GM19043 (cell line): ENCODE data around the gene TENM4.

Experiments
- ATAC-seq: cut with Tn5 transposase; IDR thresholded peaks from one replicate; pipeline ENCODE4 v1.9.1; 2021; ENCODE audit warnings: low read depth; ENCODE audit not compliant: unreplicated experiment

TENM4 gene

GRCh38 chr11:78742430-78742829 is 698.4 kb downstream of the TENM4 start:
- no peak for ATAC-seq

GRCh38 chr11:78741741-78742140 is 699.1 kb downstream of the TENM4 start:
- no peak for ATAC-seq

GRCh38 chr11:78740199-78741071 is 700.4 kb downstream of the TENM4 start:
- no peak for ATAC-seq

- ATAC-seq = no peak
These were observed 702.9 kb downstream of the TENM4 start for GRCh38 chr11:78737891-78738290.

GRCh38 chr11:78737301-78737700 is 703.5 kb downstream of the TENM4 start:
- no peak for ATAC-seq

GRCh38 chr11:78735711-78736110 is 705.1 kb downstream of the TENM4 start:
- ATAC-seq = no peak

GRCh38 chr11:78733031-78733430 is 707.8 kb downstream of the TENM4 start:
- ATAC-seq = no peak

- no peak for ATAC-seq
These were observed 708.6 kb downstream of the TENM4 start for GRCh38 chr11:78732246-78732645.

- ATAC-seq = no peak
These were observed 709.8 kb downstream of the TENM4 start for GRCh38 chr11:78731027-78731426.

GRCh38 chr11:78730267-78730824 is 710.5 kb downstream of the TENM4 start:
- no peak for ATAC-seq

- ATAC-seq = no peak
These were observed 713.0 kb downstream of the TENM4 start for GRCh38 chr11:78727816-78728215.

GRCh38 chr11:78725200-78725599 is 715.6 kb downstream of the TENM4 start:
- ATAC-seq = no peak

GRCh38 chr11:78722786-78723185 is 718.0 kb downstream of the TENM4 start:
- ATAC-seq = no peak

GRCh38 chr11:78720281-78720989 is 720.4 kb downstream of the TENM4 start:
- ATAC-seq = no peak

- ATAC-seq = no peak
These were observed 723.8 kb downstream of the TENM4 start for GRCh38 chr11:78717041-78717440.

- ATAC-seq = no peak
These were observed 725.1 kb downstream of the TENM4 start for GRCh38 chr11:78715639-78716311.

GRCh38 chr11:78714539-78714938 is 726.3 kb downstream of the TENM4 start:
- ATAC-seq = no peak

- ATAC-seq = no peak
These were observed 729.1 kb downstream of the TENM4 start for GRCh38 chr11:78711735-78712134.

GRCh38 chr11:78710417-78710816 is 730.4 kb downstream of the TENM4 start:
- ATAC-seq = no peak

GRCh38 chr11:78708388-78708787 is 732.4 kb downstream of the TENM4 start:
- no peak for ATAC-seq

GRCh38 chr11:78706551-78706950 is 734.3 kb downstream of the TENM4 start:
- no peak for ATAC-seq
